Activated naive CD4-positive, alpha-beta T cell treated with anti-CD3 and anti-CD28 coated beads for 36 hours (primary cell): ENCODE data around the gene RRAGB. TPM values are rescaled to one million over a fixed set of nuclear protein-coding genes. Genes with fewer than 3 reads are reported as not detected.

Experiments
- CTCF ChIA-PET: fragments of 350-600 bp; sonication (Branson Sonifier 250); formaldehyde crosslinking; loops from one replicate; lab custom pipeline; 2021; ENCODE audit warnings: antibody characterized with exemption; lab: Charles Lee
- DNase-seq: peaks from one replicate; pipeline ENCODE4 v3.0.0-alpha.2; 2020
- H3K27ac Mint-ChIP-seq: one replicate; pipeline ENCODE4 v1.8.0; 2021; ENCODE audit warnings: mild to moderate bottlenecking, mixed read lengths
- H3K27me3 Mint-ChIP-seq: one replicate; pipeline ENCODE4 v1.8.0; 2021; ENCODE audit warnings: low read depth, mixed read lengths
- H3K36me3 Mint-ChIP-seq: one replicate; pipeline ENCODE4 v1.8.0; 2021; ENCODE audit warnings: low read depth, mixed read lengths
- H3K4me1 Mint-ChIP-seq: one replicate; pipeline ENCODE4 v1.8.0; 2021; ENCODE audit warnings: low read depth, mixed read lengths
- H3K4me3 Mint-ChIP-seq: one replicate; pipeline ENCODE4 v1.8.0; 2021; ENCODE audit warnings: mild to moderate bottlenecking, moderate library complexity, mixed read lengths
- H3K9me3 Mint-ChIP-seq: one replicate; pipeline ENCODE4 v1.8.0; 2021; ENCODE audit warnings: mixed read lengths
- intact Hi-C: fragments of 100-400 bp; cut with micrococcal nuclease; formaldehyde crosslinking; loops from one replicate; pipeline ENCODE4 v1.15.1; 2023
- total RNA-seq, 2 experiments: library from RNA; stranded (reverse); gene quantifications; one replicate each; pipeline ENCODE4 v1.2.3, GENCODE V29; 2021

RRAGB gene
- total RNA-seq, 2 experiments from 2014 or later = 3.4 to 4.0 TPM

DNA sequence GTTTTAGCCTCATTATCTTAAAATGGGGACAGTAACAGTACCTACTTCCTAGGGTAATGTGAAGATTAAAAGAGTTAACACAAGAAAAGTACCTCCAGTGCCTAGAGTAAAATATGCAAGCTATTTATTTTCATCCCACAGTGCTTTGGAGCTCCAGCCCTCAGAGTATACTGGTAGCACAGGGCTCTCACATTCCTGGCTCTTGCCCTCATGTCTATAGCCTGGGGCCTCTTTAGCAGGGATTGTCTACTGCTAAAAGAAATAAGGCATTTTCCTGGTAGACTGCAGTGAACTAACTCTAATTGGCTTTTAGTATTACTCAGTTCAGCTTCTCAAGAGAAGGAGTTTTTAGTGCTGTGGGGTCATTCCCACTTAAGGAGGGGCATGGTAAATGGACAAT lies 60.8 kb downstream of the RRAGB start:
- peaks cover 11% of the 10 kb centered on the region for H3K9me3 Mint-ChIP-seq
- no peaks in the 10 kb centered on the region for H3K27me3 Mint-ChIP-seq
- no peak overlapping the region for H3K27ac Mint-ChIP-seq
- CTCF ChIA-PET = no interaction called here
- intact Hi-C loops = no loop called here
- peaks cover 14% of the 10 kb centered on the region for H3K36me3 Mint-ChIP-seq
- H3K4me1 Mint-ChIP-seq = no peaks in the 10 kb centered on the region
- H3K4me3 Mint-ChIP-seq = no peak overlapping the region
- DNase-seq = no peak

DNA sequence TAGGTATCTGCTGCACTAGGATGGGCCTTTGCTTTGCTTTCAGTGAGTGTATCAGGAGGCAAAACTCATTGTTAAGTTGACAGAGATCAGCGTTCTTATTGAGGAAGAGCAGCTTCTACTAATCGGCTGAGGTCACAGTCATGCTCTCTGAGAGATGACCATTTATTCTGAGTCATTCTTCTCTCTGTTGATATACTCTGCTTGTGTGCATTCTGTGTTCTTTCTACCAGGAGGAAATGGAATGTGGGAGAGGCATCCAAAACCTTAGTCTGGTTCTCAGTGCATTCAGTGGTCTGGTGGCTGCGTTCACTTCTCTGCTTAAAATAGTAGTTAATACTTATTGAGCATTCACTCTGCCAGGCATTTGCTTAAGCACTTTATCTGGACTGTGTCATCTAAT lies 66.2 kb downstream of the RRAGB start:
- H3K36me3 Mint-ChIP-seq = peaks cover 5% of the 10 kb centered on the region
- no peak for DNase-seq
- intact Hi-C loops = no loop called here
- H3K4me3 Mint-ChIP-seq = no peak overlapping the region
- no peak overlapping the region for H3K27ac Mint-ChIP-seq
- no peaks in the 10 kb centered on the region for H3K4me1 Mint-ChIP-seq
- CTCF ChIA-PET = no interaction called here
- no peaks in the 10 kb centered on the region for H3K27me3 Mint-ChIP-seq
- peaks cover 15% of the 10 kb centered on the region for H3K9me3 Mint-ChIP-seq

DNA sequence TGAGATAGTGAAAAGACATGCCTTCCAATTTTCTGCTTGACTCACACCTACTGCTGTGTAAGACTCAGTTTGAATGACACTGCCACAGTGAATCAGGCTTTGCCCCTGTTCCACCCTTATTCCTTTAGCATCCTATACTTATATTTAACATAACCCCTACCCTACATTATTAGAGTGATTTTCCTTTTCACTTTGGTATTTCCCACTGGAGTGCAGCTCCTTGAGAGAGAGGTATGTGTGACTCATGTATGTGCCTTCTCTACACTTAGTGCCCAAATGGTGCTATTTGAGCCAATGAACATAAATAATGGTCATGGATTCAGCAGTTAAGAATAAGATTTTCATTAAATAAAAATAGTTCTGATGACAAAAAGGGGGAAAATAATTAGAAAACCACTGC lies 69.5 kb downstream of the RRAGB start:
- no peak overlapping the region for H3K27ac Mint-ChIP-seq
- no peak overlapping the region for H3K4me3 Mint-ChIP-seq
- H3K27me3 Mint-ChIP-seq = no peaks in the 10 kb centered on the region

DNA sequence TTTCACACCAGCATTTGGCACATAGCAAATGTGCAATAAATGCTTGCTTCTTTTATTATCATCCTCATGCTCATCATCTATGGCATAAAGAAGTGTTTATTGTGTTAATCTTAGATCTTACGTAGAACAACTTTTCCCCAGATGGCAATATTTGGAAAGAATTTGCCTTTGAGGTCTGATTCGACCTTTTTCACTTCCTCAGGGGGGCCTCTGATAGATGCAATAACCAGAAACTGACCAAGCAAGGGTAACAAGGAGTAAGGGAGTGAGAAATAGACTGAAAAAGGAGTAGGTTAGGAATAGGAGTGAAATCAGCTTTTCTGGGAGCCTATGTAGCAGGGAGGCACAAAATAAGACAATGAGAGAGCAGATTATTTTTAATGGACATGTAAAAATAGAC lies 70.2 kb downstream of the RRAGB start:
- no peak for DNase-seq
- Mint-ChIP-seq H3K4me1 (no peaks in the 10 kb centered on the region), H3K4me3 (no peak overlapping the region), H3K27ac (no peak overlapping the region), H3K27me3 (no peaks in the 10 kb centered on the region), H3K36me3 (peaks cover 5% of the 10 kb centered on the region), H3K9me3 (peaks cover 5% of the 10 kb centered on the region)
- CTCF ChIA-PET = no interaction called here
- intact Hi-C loops = no loop called here

More for the DNA sequence above, 69.5 kb downstream of the RRAGB start:
- intact Hi-C loops = no loop called here
- CTCF ChIA-PET = no interaction called here
- Mint-ChIP-seq H3K36me3 (peaks cover 5% of the 10 kb centered on the region), H3K4me1 (no peaks in the 10 kb centered on the region), H3K9me3 (peaks cover 5% of the 10 kb centered on the region)
- DNase-seq = no peak

DNA sequence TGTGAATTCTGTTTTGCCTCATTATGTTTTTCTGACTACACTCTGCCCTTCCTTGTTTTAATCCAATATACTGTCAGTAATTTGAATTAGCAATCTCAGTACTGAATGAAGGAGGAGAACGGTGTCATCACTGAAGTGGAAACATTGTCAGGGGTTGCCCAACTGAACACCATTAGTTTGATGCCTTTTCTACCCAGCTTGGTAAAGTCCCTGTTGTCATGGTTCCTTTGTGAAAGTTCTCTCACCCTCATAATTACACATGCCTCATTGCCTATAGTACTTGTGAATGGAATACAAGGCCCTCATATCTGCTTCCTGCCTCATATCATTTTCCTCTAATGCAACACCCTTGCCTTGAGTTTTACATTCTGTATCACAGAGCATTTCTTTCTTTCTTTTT lies 76.9 kb downstream of the RRAGB start:
- no peaks in the 10 kb centered on the region for H3K27me3 Mint-ChIP-seq
- no peaks in the 10 kb centered on the region for H3K9me3 Mint-ChIP-seq
- intact Hi-C loops = loop anchor here (1.0 to 10.0 kb wide), 2 partner anchors 39 to 450 kb away; no protein-coding TSS in a partner anchor
- no peak overlapping the region for H3K27ac Mint-ChIP-seq
- no peak overlapping the region for H3K4me3 Mint-ChIP-seq
- peaks cover 2% of the 10 kb centered on the region for H3K36me3 Mint-ChIP-seq
- H3K4me1 Mint-ChIP-seq = peaks cover 4% of the 10 kb centered on the region
- DNase-seq = peak; percentile 52
- CTCF ChIA-PET = no interaction called here

DNA sequence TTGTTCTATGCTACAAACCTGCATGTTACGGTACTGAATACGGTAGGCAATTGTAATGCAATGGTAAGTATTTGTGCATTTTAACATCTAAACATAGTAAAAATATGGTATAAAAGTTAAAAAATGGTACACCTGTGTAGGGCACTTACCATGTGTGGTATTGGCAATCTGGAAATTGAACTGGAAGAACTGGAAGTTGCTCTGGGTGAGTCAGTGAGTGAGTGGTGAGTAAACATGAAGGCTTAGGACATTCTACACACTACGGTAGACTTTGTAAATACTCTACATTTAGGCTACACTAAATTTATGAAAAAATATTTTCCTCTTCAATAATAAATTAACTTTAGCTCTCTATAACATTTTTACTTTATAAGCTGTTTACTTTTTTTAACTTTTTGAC lies 78.9 kb downstream of the RRAGB start:
- CTCF ChIA-PET = no interaction called here

DNA sequence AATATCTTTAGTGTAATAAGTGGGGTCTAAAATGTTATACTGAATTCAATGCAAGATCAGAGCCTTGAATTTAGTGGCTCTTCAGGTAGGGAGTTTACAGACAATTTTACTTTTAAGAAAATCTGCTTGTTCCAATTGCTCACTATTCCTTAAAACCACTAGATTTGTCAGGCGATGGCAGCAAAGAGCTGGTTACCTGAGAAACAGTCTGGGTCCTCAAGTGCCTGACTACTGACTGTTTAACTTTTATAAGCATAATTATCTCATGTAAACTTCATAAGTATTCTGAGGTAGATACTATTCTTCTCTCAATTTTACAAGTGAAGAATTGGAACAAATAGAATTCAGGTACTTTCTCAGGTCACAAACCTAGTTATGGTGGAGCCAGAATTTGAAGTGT lies 84.3 kb downstream of the RRAGB start:
- intact Hi-C loops = no loop called here
- no peak for DNase-seq
- Mint-ChIP-seq H3K9me3 (no peaks in the 10 kb centered on the region), H3K4me1 (no peaks in the 10 kb centered on the region), H3K4me3 (no peak overlapping the region), H3K27me3 (no peaks in the 10 kb centered on the region), H3K36me3 (peaks cover 2% of the 10 kb centered on the region), H3K27ac (no peak overlapping the region)
- CTCF ChIA-PET = no interaction called here

More for the DNA sequence above, 78.9 kb downstream of the RRAGB start:
- intact Hi-C loops = loop anchor here (10.0 kb wide), 1 partner anchor 448 kb away; no protein-coding TSS in a partner anchor
- DNase-seq = no peak
- H3K27ac Mint-ChIP-seq = no peak overlapping the region
- H3K9me3 Mint-ChIP-seq = no peaks in the 10 kb centered on the region
- H3K36me3 Mint-ChIP-seq = peaks cover 2% of the 10 kb centered on the region
- no peak overlapping the region for H3K4me3 Mint-ChIP-seq
- H3K27me3 Mint-ChIP-seq = no peaks in the 10 kb centered on the region
- peaks cover 4% of the 10 kb centered on the region for H3K4me1 Mint-ChIP-seq

Other genes with a start within 250 kb of the RRAGB start
- gene USP51, start 227.9 kb upstream of the RRAGB start, total RNA-seq = 1 to 10 TPM; 1.0 to 1.1 TPM
- gene FOXR2, start 94.3 kb upstream of the RRAGB start, total RNA-seq = not detected